Activated CD8-positive, alpha-beta memory T cell treated with anti-CD3 and anti-CD28 coated beads for 4 hours (primary cell): ENCODE results near the gene OR1I1.

Experiments used
- DNase-seq, 2 donors: peaks; one replicate each; pipeline ENCODE4 v3.0.0-alpha.2; 2020; ENCODE audit warnings: low read depth in 2 of 2

Gene OR1I1

GRCh38 chr19:15098460-15098859 lies 16.4 kb downstream of the OR1I1 start:
- no peak for DNase-seq

GRCh38 chr19:15099017-15099582 lies 17.1 kb downstream of the OR1I1 start:
- no peak for DNase-seq

GRCh38 chr19:15101479-15102082 lies 19.6 kb downstream of the OR1I1 start:
- no peak for DNase-seq

- DNase-seq, result no peak
Observed at GRCh38 chr19:15104003-15104402, 22.0 kb downstream of the OR1I1 start.

GRCh38 chr19:15104411-15104810 lies 22.4 kb downstream of the OR1I1 start:
- no peak for DNase-seq

- no peak for DNase-seq
Observed at GRCh38 chr19:15105044-15105443, 23.0 kb downstream of the OR1I1 start.

- no peak for DNase-seq
Observed at GRCh38 chr19:15107061-15108010, 25.3 kb downstream of the OR1I1 start, which contains the start of gene SYDE1. TSS of gene SYDE1 (plus strand) at chr19:15107401. CDS start at chr19:15107434, 33 bp downstream.

- DNase-seq, result no peak
Observed at GRCh38 chr19:15108145-15108844, 26.3 kb downstream of the OR1I1 start.

- DNase-seq, result no peak
Observed at GRCh38 chr19:15108845-15109767, 27.1 kb downstream of the OR1I1 start.

GRCh38 chr19:15109768-15110417 lies 27.9 kb downstream of the OR1I1 start:
- DNase-seq, result no peak

- no peak for DNase-seq
Observed at GRCh38 chr19:15110418-15110815, 28.4 kb downstream of the OR1I1 start.

GRCh38 chr19:15111758-15112157 lies 29.7 kb downstream of the OR1I1 start:
- no peak for DNase-seq

GRCh38 chr19:15112385-15112784 lies 30.4 kb downstream of the OR1I1 start:
- DNase-seq, result no peak

GRCh38 chr19:15113245-15114152 lies 31.5 kb downstream of the OR1I1 start:
- DNase-seq, result no peak

GRCh38 chr19:15114153-15114540 lies 32.1 kb downstream of the OR1I1 start:
- no peak for DNase-seq

GRCh38 chr19:15115080-15115479 lies 33.1 kb downstream of the OR1I1 start:
- no peak for DNase-seq

GRCh38 chr19:15115762-15116615 lies 34.0 kb downstream of the OR1I1 start:
- no peak for DNase-seq

- DNase-seq, result no peak
Observed at GRCh38 chr19:15116856-15117255, 34.8 kb downstream of the OR1I1 start.
